WTC11 (cell line): ENCODE measurements around the gene TIAL1. TPM values are rescaled to one million over a fixed set of nuclear protein-coding genes. Genes with fewer than 3 reads are reported as not detected.

Experiments
- ATAC-seq: fragments of 200-7000 bp; cut with Tn5 transposase; 2 replicates; pipeline ENCODE4 v1.10.0; 2021; ENCODE audit warnings: mild to moderate bottlenecking, moderate library complexity
- CTCF ChIA-PET: fragments of 300-600 bp; sonication (Branson Sonifier 250); formaldehyde crosslinking; loops from one replicate; lab custom pipeline; 2021; ENCODE audit warnings: antibody characterized with exemption; lab: Charles Lee
- POLR2A ChIA-PET: fragments of 350-600 bp; sonication (Branson Sonifier 250); formaldehyde crosslinking; loops from one replicate; lab custom pipeline; 2021; ENCODE audit warnings: antibody characterized with exemption; lab: Charles Lee
- DNase-seq: peaks from one replicate; pipeline ENCODE4 v3.0.0; 2021; ENCODE audit warnings: low spot score
- H3K27ac Mint-ChIP-seq: 2 replicates; pipeline ENCODE4 v1.8.0; 2021; ENCODE audit warnings: mixed read lengths
- H3K27me3 Mint-ChIP-seq: 2 replicates; pipeline ENCODE4 v1.8.0; 2021; ENCODE audit warnings: low read depth, mild to moderate bottlenecking, moderate library complexity, mixed read lengths
- H3K36me3 Mint-ChIP-seq: 2 replicates; pipeline ENCODE4 v1.8.0; 2021; ENCODE audit warnings: mixed read lengths
- H3K4me1 Mint-ChIP-seq: 2 replicates; pipeline ENCODE4 v1.8.0; 2022; ENCODE audit warnings: mixed read lengths
- H3K4me3 Mint-ChIP-seq: 2 replicates; pipeline ENCODE4 v1.8.0; 2021; ENCODE audit warnings: mild to moderate bottlenecking, moderate library complexity, mixed read lengths
- H3K9me3 Mint-ChIP-seq: 2 replicates; pipeline ENCODE4 v1.8.0; 2021; ENCODE audit warnings: mixed read lengths
- CREM ChIP-seq: sonication (generic); formaldehyde crosslinking; IDR thresholded peaks from 2 replicates; pipeline ENCODE4 v1.8.1; 2022; ENCODE audit warnings: mild to moderate bottlenecking, missing genetic modification reagents, moderate library complexity
- FOXP1 ChIP-seq: sonication (generic); formaldehyde crosslinking; IDR thresholded peaks from 2 replicates; pipeline ENCODE4 v1.8.0; 2022; ENCODE audit warnings: missing genetic modification reagents, mild to moderate bottlenecking, moderate library complexity, borderline replicate concordance
- GRHL2 ChIP-seq: fragments of 250-450 bp; sonication (Bioruptor Pico); IDR thresholded peaks from 2 replicates; pipeline ENCODE4 v1.8.0; 2022; ENCODE audit warnings: mild to moderate bottlenecking, moderate library complexity; ENCODE audit not compliant: insufficient replicate concordance, severe bottlenecking
- IRF2 ChIP-seq: sonication (generic); formaldehyde crosslinking; IDR thresholded peaks from 2 replicates; pipeline ENCODE4 v1.8.0; 2022; ENCODE audit warnings: low read depth, missing genetic modification reagents, borderline replicate concordance
- JAZF1 ChIP-seq: fragments of 250-450 bp; sonication (Bioruptor Pico); IDR thresholded peaks from 2 replicates; pipeline ENCODE4 v1.9.0; 2021; ENCODE audit warnings: moderate library complexity, mild to moderate bottlenecking, inconsistent platforms
- MAX ChIP-seq: sonication (generic); formaldehyde crosslinking; IDR thresholded peaks from 2 replicates; pipeline ENCODE4 v1.8.0; 2022; ENCODE audit warnings: mild to moderate bottlenecking, missing genetic modification reagents
- NFATC4 ChIP-seq: fragments of 250-450 bp; sonication (Bioruptor Pico); IDR thresholded peaks from 2 replicates; pipeline ENCODE4 v1.9.0; 2021; ENCODE audit warnings: mild to moderate bottlenecking
- NFE2L1 ChIP-seq: sonication (generic); formaldehyde crosslinking; IDR thresholded peaks from 2 replicates; pipeline ENCODE4 v1.8.1; 2023; ENCODE audit warnings: missing genetic modification reagents
- NR1H2 ChIP-seq: sonication (generic); formaldehyde crosslinking; IDR thresholded peaks from 2 replicates; pipeline ENCODE4 v1.9.0; 2021; ENCODE audit warnings: mild to moderate bottlenecking, moderate library complexity, missing genetic modification reagents
- NR3C1 ChIP-seq: sonication (generic); formaldehyde crosslinking; conservative IDR thresholded peaks from 2 replicates; pipeline ENCODE4 v1.8.1; 2023; ENCODE audit warnings: low read depth, mild to moderate bottlenecking, missing genetic modification reagents
- PRDM15 ChIP-seq: sonication (generic); formaldehyde crosslinking; IDR thresholded peaks from 2 replicates; pipeline ENCODE4 v1.8.0; 2022; ENCODE audit warnings: missing genetic modification reagents
- PRRX2 ChIP-seq: fragments of 250-450 bp; sonication (Bioruptor Pico); IDR thresholded peaks from 2 replicates; pipeline ENCODE4 v1.8.0; 2021; ENCODE audit warnings: mild to moderate bottlenecking
- SP1 ChIP-seq: sonication (generic); formaldehyde crosslinking; conservative IDR thresholded peaks from 2 replicates; pipeline ENCODE4 v1.8.1; 2022; ENCODE audit warnings: missing genetic modification reagents
- USF2 ChIP-seq: sonication (generic); formaldehyde crosslinking; IDR thresholded peaks from 2 replicates; pipeline ENCODE4 v1.8.1; 2023; ENCODE audit warnings: mild to moderate bottlenecking, missing genetic modification reagents, moderate library complexity
- total RNA-seq: library from RNA; stranded (reverse); gene quantifications from 3 replicates; pipeline ENCODE4 v1.2.3, GENCODE V29; 2021
- TF ChIP-seq, protein P1 (sequence below): sonication (generic); formaldehyde crosslinking; IDR thresholded peaks from 2 replicates; pipeline ENCODE4 v1.8.1; 2023; ENCODE audit warnings: mild to moderate bottlenecking, missing genetic modification reagents, borderline replicate concordance
- TF ChIP-seq, protein P2 (sequence below): sonication (generic); formaldehyde crosslinking; IDR thresholded peaks from 2 replicates; pipeline ENCODE4 v1.8.0; 2023; ENCODE audit warnings: missing genetic modification reagents, mild to moderate bottlenecking, borderline replicate concordance
- TF ChIP-seq, protein P3 (sequence below): sonication (generic); formaldehyde crosslinking; IDR thresholded peaks from 2 replicates; pipeline ENCODE4 v1.8.1; 2023; ENCODE audit warnings: mild to moderate bottlenecking, missing genetic modification reagents

Gene TIAL1
- total RNA-seq, 1 experiment from 2014 or later: 170 TPM

GRCh38 chr10:119604468-119604867, 7.7 kb upstream of the TIAL1 start:
- Mint-ChIP-seq H3K4me3 (no peak overlapping the region), H3K9me3 (no peaks in the 10 kb centered on the region), H3K36me3 (no peaks in the 10 kb centered on the region), H3K27me3 (no peaks in the 10 kb centered on the region; the same call in 1 of the 2 replicates), H3K27ac (no peak overlapping the region), H3K4me1 (no peaks in the 10 kb centered on the region; the same call in 1 of the 2 replicates)
- TF ChIP-seq GRHL2: no peak
- no peak for TF ChIP-seq NFE2L1 (CRISPR knock-in tag)
- TF ChIP-seq PRRX2 (CRISPR knock-in tag): no peak
- TF ChIP-seq, protein P1, sequence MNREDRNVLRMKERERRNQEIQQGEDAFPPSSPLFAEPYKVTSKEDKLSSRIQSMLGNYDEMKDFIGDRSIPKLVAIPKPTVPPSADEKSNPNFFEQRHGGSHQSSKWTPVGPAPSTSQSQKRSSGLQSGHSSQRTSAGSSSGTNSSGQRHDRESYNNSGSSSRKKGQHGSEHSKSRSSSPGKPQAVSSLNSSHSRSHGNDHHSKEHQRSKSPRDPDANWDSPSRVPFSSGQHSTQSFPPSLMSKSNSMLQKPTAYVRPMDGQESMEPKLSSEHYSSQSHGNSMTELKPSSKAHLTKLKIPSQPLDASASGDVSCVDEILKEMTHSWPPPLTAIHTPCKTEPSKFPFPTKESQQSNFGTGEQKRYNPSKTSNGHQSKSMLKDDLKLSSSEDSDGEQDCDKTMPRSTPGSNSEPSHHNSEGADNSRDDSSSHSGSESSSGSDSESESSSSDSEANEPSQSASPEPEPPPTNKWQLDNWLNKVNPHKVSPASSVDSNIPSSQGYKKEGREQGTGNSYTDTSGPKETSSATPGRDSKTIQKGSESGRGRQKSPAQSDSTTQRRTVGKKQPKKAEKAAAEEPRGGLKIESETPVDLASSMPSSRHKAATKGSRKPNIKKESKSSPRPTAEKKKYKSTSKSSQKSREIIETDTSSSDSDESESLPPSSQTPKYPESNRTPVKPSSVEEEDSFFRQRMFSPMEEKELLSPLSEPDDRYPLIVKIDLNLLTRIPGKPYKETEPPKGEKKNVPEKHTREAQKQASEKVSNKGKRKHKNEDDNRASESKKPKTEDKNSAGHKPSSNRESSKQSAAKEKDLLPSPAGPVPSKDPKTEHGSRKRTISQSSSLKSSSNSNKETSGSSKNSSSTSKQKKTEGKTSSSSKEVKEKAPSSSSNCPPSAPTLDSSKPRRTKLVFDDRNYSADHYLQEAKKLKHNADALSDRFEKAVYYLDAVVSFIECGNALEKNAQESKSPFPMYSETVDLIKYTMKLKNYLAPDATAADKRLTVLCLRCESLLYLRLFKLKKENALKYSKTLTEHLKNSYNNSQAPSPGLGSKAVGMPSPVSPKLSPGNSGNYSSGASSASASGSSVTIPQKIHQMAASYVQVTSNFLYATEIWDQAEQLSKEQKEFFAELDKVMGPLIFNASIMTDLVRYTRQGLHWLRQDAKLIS (CRISPR knock-in tag): no peak
- TF ChIP-seq IRF2: no peak
- TF ChIP-seq, protein P2, sequence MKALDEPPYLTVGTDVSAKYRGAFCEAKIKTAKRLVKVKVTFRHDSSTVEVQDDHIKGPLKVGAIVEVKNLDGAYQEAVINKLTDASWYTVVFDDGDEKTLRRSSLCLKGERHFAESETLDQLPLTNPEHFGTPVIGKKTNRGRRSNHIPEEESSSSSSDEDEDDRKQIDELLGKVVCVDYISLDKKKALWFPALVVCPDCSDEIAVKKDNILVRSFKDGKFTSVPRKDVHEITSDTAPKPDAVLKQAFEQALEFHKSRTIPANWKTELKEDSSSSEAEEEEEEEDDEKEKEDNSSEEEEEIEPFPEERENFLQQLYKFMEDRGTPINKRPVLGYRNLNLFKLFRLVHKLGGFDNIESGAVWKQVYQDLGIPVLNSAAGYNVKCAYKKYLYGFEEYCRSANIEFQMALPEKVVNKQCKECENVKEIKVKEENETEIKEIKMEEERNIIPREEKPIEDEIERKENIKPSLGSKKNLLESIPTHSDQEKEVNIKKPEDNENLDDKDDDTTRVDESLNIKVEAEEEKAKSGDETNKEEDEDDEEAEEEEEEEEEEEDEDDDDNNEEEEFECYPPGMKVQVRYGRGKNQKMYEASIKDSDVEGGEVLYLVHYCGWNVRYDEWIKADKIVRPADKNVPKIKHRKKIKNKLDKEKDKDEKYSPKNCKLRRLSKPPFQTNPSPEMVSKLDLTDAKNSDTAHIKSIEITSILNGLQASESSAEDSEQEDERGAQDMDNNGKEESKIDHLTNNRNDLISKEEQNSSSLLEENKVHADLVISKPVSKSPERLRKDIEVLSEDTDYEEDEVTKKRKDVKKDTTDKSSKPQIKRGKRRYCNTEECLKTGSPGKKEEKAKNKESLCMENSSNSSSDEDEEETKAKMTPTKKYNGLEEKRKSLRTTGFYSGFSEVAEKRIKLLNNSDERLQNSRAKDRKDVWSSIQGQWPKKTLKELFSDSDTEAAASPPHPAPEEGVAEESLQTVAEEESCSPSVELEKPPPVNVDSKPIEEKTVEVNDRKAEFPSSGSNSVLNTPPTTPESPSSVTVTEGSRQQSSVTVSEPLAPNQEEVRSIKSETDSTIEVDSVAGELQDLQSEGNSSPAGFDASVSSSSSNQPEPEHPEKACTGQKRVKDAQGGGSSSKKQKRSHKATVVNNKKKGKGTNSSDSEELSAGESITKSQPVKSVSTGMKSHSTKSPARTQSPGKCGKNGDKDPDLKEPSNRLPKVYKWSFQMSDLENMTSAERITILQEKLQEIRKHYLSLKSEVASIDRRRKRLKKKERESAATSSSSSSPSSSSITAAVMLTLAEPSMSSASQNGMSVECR (CRISPR knock-in tag): no peak
- no peak for TF ChIP-seq MAX (CRISPR knock-in tag)
- TF ChIP-seq, protein P3, sequence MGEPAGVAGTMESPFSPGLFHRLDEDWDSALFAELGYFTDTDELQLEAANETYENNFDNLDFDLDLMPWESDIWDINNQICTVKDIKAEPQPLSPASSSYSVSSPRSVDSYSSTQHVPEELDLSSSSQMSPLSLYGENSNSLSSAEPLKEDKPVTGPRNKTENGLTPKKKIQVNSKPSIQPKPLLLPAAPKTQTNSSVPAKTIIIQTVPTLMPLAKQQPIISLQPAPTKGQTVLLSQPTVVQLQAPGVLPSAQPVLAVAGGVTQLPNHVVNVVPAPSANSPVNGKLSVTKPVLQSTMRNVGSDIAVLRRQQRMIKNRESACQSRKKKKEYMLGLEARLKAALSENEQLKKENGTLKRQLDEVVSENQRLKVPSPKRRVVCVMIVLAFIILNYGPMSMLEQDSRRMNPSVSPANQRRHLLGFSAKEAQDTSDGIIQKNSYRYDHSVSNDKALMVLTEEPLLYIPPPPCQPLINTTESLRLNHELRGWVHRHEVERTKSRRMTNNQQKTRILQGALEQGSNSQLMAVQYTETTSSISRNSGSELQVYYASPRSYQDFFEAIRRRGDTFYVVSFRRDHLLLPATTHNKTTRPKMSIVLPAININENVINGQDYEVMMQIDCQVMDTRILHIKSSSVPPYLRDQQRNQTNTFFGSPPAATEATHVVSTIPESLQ (CRISPR knock-in tag): no peak
- no peak for TF ChIP-seq NFATC4 (CRISPR knock-in tag)
- TF ChIP-seq NR1H2 (CRISPR knock-in tag): no peak
- no peak for TF ChIP-seq CREM
- no peak for TF ChIP-seq FOXP1 (CRISPR knock-in tag)
- no peak for TF ChIP-seq PRDM15 (CRISPR knock-in tag)
- TF ChIP-seq JAZF1 (CRISPR knock-in tag): no peak
- TF ChIP-seq SP1 (CRISPR knock-in tag): no peak
- TF ChIP-seq USF2 (CRISPR knock-in tag): no peak
- TF ChIP-seq NR3C1 (CRISPR knock-in tag): no peak
- CTCF ChIA-PET: interaction anchor here (0.6 kb wide), 2 partner anchors 12 to 398 kb away, joined by 3 read pairs; no protein-coding TSS in a partner anchor
- ATAC-seq (no peak), DNase-seq (no peak)
- POLR2A ChIA-PET: no interaction called here
